Esophagus (tissue), 2 donors: Measurements from ENCODE around the gene XXYLT1. TPM values are rescaled to one million over a fixed set of nuclear protein-coding genes. Genes with fewer than 3 reads are reported as not detected.
"Not testable (repeated sequence)": the region's sequence is repeated elsewhere in the genome, so short reads cannot be mapped to it uniquely, and the experiment has no call there.

ENCODE experiments used
- H3K27ac ChIP-seq, 2 donors: one replicate each; pipeline ENCODE4 v1.5.1; 2013; ENCODE audit warnings: low read depth in 2 of 2, mild to moderate bottlenecking in 2 of 2, inconsistent platforms in 1 of 2, low read length in 1 of 2, moderate library complexity in 1 of 2
- H3K27me3 ChIP-seq, 2 donors: one replicate each; pipeline ENCODE4 v1.6.1; 2013; ENCODE audit warnings: low read length in 2 of 2, control low read depth in 1 of 2, mild to moderate bottlenecking in 1 of 2; ENCODE audit not compliant: insufficient read depth in 2 of 2, control insufficient read depth in 1 of 2
- H3K36me3 ChIP-seq, 2 donors: one replicate each; pipeline ENCODE4 v1.6.1; 2013; ENCODE audit warnings: low read length in 1 of 2; ENCODE audit not compliant: control insufficient read depth in 2 of 2, insufficient read depth in 2 of 2
- H3K4me1 ChIP-seq, 2 donors: one replicate each; pipeline ENCODE4 v1.6.1; 2013; ENCODE audit warnings: low read length in 1 of 2; ENCODE audit not compliant: control insufficient read depth in 2 of 2, insufficient read depth in 2 of 2
- H3K4me3 ChIP-seq, 2 donors: one replicate each; pipeline ENCODE4 v1.5.1; 2013; ENCODE audit warnings: low read length in 2 of 2, mild to moderate bottlenecking in 2 of 2, low read depth in 1 of 2, moderate library complexity in 1 of 2
- H3K9me3 ChIP-seq, 2 donors: one replicate each; pipeline ENCODE4 v1.6.1; 2013; ENCODE audit warnings: mild to moderate bottlenecking in 2 of 2, low read depth in 1 of 2, low read length in 1 of 2, moderate library complexity in 1 of 2; ENCODE audit not compliant: control insufficient read depth in 2 of 2, insufficient read depth in 1 of 2
- WGBS, 2 donors: extraction: QIAGEN DNeasy Blood & Tissue Kit; methylation state at CpG; one replicate each; pipeline ENCODE4 v1.1.7; 2013; 5-methylcytosine and 5-hydroxymethylcytosine counted together
- polyA plus RNA-seq, 2 donors: library from polyadenylated mRNA; stranded (reverse); fragments of 200-250 nt; gene quantifications; one replicate each; pipeline ENCODE4 v1.2.3, GENCODE V29; 2013
- donor health status: healthy with polysubstance abuse.
- donor health status: Bipolar disorder and iron deficiency.

The XXYLT1 gene
- polyA plus RNA-seq, 2 donors = 10.2 to 10.4 TPM

DNA sequence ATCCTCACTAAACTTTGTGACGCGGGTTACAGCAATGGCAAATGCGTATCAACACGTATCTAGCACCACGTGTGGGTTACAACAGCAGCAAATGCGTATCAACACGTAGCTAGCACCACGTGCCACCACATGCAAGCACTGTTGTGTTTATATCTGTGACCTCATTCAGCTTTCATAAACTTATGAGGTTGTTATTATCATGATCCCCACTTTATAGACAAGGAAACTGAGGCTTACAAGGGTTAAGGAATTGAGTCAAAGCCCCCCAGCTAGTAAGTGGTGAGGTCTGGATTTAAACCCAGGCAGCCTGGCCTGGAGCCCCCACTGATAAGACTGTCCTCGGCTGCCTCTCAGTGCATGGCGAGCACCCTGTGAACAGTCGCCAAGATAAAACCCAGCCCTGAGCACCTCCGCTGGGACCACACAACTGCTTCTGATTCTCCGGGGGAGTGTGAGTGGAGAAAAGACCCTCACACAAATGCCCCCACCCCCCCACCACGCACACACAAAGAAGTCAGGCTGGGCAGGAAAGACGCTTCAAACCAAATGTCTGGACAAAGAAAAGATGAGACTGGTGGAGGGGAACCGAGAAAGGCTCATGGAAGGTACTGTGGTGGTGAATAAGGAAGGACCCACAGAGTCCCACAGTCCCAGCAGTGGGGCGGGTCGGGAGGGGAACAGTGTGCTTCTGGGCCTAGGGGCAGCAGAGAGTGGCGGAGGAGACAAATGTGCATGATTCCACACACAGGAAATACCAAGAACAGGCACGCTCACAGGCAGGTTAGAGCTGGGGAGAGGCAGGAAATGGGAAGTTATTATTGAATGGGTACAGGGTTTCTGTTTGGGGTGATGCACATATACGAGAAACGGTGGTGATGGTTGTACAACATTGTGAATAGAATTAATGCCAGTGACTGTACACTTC is 173.4 kb downstream of the XXYLT1 start:
- Histone ChIP-seq H3K4me1 (peaks cover 0 to 11% of the 10 kb centered on the region in 2 donors), H3K9me3 (peaks cover 0 to 4% of the 10 kb centered on the region in 2 donors), H3K27ac (no peak overlapping the region), H3K36me3 (peaks cover 0 to 3% of the 10 kb centered on the region in 2 donors), H3K4me3 (no peak overlapping the region), H3K27me3 (no peaks in the 10 kb centered on the region)
- 73 to 74% methylated on average over 22 of the region's 22 CpGs for WGBS, 2 donors

DNA sequence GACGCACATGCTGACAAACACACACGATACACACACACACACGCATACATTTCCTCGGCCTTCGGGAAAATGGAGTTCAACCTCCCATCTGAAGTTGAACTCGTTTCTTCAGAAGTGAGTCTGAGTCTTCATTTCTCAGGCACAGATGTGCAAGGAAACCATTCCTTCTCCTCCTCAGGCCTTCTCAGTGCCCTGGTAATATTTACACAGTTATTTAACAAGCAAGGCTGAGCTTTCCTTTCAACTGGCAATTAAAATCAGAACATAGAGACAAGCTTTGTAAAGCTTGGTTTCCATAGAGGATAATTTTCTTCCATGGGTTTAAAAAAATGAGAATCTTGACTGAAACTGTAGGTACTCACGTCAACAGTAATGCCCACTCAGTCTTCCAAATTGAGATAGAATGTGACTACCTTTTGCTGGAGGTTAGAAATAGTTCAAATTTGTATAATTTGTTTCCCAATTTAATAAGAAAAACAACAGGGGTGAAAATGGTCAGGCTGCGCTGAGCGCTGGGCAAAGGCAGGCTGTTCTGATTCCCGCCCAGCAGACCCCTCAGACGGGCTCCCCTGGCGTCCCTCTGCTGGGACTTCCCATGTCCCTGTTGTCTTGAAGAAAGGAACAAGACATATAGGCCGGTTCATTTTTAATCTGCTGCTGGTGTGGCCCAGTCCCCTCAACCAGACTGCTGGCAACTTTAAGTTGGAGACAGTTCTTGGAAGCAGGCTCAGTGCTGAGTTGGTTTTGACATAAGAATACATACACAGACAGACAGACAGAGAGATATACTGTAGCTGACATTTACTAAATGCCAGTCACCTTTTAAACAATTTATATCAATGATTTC is 174.3 kb downstream of the XXYLT1 start:
- WGBS, 2 donors = 92 to 93% methylated on average over 13 of the region's 13 CpGs
- Histone ChIP-seq H3K27me3 (no peaks in the 10 kb centered on the region), H3K27ac (no peak overlapping the region), H3K9me3 (peaks cover 0 to 4% of the 10 kb centered on the region in 2 donors), H3K4me1 (peaks cover 0 to 11% of the 10 kb centered on the region in 2 donors), H3K36me3 (peaks cover 0 to 3% of the 10 kb centered on the region in 2 donors), H3K4me3 (no peak overlapping the region)

DNA sequence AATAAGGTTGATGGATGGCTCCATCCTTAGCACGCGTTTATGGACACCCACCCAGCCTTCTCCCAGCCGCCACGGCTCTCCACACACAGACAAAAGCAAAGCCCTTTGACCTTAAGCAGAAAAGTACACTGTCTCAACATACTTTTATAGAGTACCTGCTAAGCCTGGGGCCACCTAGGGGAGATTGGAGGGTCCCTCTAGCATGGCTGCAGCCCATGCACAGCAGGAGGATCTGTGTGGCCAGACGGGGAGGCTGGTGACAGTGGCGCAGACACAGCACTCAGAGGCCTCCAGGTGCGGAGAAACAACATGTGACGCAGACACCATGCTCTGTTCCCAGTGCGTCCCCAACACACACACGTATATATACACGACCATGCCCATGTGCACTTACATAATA is 174.9 kb downstream of the XXYLT1 start:
- no peak overlapping the region for H3K27ac ChIP-seq
- no peaks in the 10 kb centered on the region for H3K27me3 ChIP-seq
- WGBS, 2 donors = 95% methylated on average over 11 of the region's 11 CpGs
- H3K9me3 ChIP-seq = peaks cover 0 to 4% of the 10 kb centered on the region in 2 donors
- H3K36me3 ChIP-seq = peaks cover 0 to 3% of the 10 kb centered on the region in 2 donors
- H3K4me1 ChIP-seq = peaks cover 0 to 11% of the 10 kb centered on the region in 2 donors
- H3K4me3 ChIP-seq = no peak overlapping the region

DNA sequence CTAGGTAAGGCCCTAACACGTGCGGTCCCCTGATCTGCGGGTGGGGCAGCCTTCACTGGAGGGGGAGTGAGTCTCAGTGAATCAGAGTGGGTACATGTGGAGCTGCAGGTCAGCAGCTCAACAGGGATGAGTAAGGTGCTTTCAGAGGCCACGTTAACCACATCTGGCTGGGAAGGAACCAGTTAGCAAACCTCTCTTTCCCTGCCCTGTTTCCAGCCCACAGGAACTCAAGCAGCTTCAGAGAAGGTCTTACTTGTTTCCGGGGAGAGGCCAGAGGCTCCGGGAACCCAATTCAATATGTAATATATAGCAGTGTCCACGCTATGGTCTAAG is 175.3 kb downstream of the XXYLT1 start:
- Histone ChIP-seq H3K27ac (no peak overlapping the region), H3K4me3 (no peak overlapping the region), H3K36me3 (peaks cover 0 to 3% of the 10 kb centered on the region in 2 donors), H3K9me3 (peaks cover 0 to 4% of the 10 kb centered on the region in 2 donors), H3K4me1 (peaks cover 0 to 8% of the 10 kb centered on the region in 2 donors), H3K27me3 (no peaks in the 10 kb centered on the region)
- WGBS, 2 donors = 89 to 91% methylated on average over 7 of the region's 7 CpGs

DNA sequence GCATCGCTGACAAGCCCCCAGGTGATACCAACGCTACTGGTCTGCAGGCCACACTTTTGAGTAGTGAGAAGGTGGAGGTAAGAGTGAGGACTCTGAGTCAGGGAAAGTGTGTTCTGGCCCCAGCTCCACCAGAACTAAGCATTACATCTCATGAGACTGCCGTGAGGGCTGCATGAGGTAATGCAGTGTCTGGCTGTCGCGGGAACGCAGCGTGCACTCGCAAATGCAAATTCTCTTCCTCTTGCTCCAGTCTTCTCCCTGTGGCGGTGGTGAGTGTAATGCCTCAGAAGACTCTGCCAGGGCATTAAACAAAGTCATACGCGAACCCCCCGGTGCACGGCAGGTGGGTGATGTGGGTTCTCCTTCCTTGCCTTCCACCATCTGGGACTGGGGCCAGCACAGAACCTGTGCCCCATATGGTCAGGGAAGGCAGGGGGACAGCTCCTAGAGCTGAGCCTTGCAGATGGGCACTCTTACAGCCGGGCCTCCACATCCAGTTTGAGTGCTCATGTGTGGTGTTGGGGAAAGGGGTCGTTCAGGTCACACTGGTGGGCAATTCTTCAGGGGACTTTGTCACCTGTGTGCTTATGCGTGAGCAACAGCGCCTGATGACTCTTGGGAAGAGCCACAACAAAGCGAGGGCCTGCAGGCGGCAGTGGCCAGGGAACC is 175.8 kb downstream of the XXYLT1 start:
- peaks cover 0 to 4% of the 10 kb centered on the region in 2 donors for H3K9me3 ChIP-seq
- H3K36me3 ChIP-seq = peaks cover 0 to 2% of the 10 kb centered on the region in 2 donors
- no peak overlapping the region for H3K4me3 ChIP-seq
- no peaks in the 10 kb centered on the region for H3K27me3 ChIP-seq
- 89 to 93% methylated on average over 19 of the region's 19 CpGs for WGBS, 2 donors
- peaks cover 0 to 4% of the 10 kb centered on the region in 2 donors for H3K4me1 ChIP-seq
- H3K27ac ChIP-seq = no peak overlapping the region

DNA sequence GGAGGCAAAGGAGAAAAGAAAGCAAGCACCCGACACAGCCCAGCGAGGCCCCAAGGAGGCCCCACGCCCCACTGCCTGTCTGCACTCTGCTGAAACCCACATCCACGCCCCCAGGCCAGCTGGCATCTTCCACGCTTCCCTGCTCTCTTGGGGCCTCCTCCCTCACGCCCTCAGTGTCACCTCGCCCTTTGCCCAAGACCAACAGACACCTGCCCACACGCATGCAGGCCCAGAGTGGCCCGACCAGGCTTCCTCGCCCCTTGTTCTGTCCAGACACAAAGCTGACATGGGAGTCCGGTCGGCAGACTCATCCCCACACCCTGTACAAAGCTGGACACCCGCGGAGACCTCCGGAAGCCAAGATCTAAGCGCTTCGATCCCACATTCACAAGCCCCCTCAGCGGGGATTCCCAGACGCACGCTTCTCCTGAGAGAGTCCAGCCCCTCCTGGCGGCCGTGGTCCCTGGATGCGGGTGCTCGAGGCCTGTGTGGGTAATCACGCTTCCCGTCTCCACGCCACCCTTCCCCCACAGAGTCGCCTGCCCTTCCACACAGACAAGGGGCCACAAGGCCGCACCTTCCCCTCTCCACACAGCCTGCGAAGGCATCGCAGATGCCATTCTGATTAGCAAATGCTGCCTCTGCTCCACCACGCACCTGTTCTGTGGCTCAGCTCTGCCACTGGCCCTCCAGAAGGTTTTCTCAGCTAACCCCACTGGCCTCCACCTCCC is 176.6 kb downstream of the XXYLT1 start:
- H3K9me3 ChIP-seq = peaks cover 0 to 4% of the 10 kb centered on the region in 2 donors
- 84 to 89% methylated on average over 31 to 32 of the region's 32 CpGs for WGBS, 2 donors

DNA sequence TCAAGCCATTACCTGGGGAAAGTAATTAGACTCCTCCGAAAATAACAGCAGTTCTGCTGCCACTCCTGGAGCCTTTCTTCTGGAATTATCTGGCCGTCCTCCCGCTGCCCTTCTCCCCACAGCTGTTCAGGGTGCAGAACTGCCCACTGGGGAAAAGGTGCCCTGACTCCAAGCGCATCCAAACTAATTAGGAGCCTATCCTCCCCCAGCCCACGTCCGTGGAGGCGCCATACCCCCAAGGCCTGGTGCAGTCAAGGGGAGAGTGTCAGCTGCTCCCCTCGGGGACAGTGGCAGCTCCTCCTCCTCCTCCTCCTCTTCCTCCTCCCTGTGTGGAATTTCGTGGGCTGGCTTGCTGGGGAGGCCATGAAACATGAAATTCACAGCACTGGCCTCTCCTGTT is 177.2 kb downstream of the XXYLT1 start:
- no peak overlapping the region for H3K4me3 ChIP-seq
- H3K4me1 ChIP-seq = peaks cover 0 to 2% of the 10 kb centered on the region in 2 donors
- H3K36me3 ChIP-seq = no peaks in the 10 kb centered on the region
- H3K27ac ChIP-seq = no peak overlapping the region
- no peaks in the 10 kb centered on the region for H3K27me3 ChIP-seq
- H3K9me3 ChIP-seq = peaks cover 0 to 4% of the 10 kb centered on the region in 2 donors
- 78 to 81% methylated on average over 9 of the region's 9 CpGs for WGBS, 2 donors

More for the DNA sequence above, 176.6 kb downstream of the XXYLT1 start:
- no peaks in the 10 kb centered on the region for H3K36me3 ChIP-seq
- no peak overlapping the region for H3K27ac ChIP-seq
- no peak overlapping the region for H3K4me3 ChIP-seq
- H3K27me3 ChIP-seq = no peaks in the 10 kb centered on the region
- H3K4me1 ChIP-seq = peaks cover 0 to 2% of the 10 kb centered on the region in 2 donors

DNA sequence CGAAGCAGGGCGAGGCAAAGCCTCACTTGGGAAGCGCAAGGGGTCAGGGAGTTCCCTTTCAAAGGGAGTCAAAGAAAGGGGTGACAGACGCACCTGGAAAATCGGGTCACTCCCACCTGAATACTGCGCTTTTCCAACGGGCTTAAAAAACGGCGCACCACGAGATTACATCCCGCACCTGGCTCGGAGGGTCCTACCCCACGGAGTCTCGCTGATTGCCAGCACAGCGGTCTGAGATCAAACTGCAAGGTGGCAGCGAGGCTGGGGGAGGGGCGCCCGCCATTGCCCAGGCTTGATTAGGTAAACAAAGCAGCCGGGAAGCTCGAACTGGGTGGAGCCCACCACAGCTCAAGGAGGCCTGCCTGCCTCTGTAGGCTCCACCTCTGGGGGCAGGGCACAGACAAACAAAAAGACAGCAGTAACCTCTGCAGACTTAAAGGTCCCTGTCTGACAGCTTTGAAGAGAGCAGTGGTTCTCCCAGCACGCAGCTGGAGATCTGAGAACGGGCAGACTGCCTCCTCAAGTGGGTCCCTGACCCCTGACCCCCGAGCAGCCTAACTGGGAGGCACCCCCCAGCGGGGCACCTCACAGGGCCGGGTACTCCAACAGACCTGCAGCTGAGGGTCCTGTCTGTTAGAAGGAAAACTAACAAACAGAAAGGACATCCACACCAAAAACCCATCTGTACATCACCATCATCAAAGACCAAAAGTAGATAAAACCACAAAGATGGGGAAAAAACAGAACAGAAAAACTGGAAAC is 182.9 kb downstream of the XXYLT1 start:
- 34 to 39% methylated on average over 21 to 23 of the region's 25 CpGs for WGBS, 2 donors

More for the DNA sequence above, 182.9 kb downstream of the XXYLT1 start:
- H3K9me3 ChIP-seq, H3K27me3 ChIP-seq, H3K36me3 ChIP-seq, H3K4me1 ChIP-seq: not testable (repeated sequence)
- Histone ChIP-seq H3K4me3 (peak overlapping the region in 1 of 2 donors; percentile 41), H3K27ac (peak overlapping the region in 1 of 2 donors; percentile 62)
